Middle frontal gyrus (tissue), 1 donor: Measurements from ENCODE around the gene OSBPL8.
"Not testable (repeated sequence)": the region's sequence is repeated elsewhere in the genome, so short reads cannot be mapped to it uniquely, and the experiment has no call there.

Source experiments
- DNase-seq: peaks from one replicate; pipeline ENCODE4 v3.0.0-alpha.2; 2015; ENCODE audit warnings: low spot score; ENCODE audit errors: extremely low spot score

Gene OSBPL8

DNA sequence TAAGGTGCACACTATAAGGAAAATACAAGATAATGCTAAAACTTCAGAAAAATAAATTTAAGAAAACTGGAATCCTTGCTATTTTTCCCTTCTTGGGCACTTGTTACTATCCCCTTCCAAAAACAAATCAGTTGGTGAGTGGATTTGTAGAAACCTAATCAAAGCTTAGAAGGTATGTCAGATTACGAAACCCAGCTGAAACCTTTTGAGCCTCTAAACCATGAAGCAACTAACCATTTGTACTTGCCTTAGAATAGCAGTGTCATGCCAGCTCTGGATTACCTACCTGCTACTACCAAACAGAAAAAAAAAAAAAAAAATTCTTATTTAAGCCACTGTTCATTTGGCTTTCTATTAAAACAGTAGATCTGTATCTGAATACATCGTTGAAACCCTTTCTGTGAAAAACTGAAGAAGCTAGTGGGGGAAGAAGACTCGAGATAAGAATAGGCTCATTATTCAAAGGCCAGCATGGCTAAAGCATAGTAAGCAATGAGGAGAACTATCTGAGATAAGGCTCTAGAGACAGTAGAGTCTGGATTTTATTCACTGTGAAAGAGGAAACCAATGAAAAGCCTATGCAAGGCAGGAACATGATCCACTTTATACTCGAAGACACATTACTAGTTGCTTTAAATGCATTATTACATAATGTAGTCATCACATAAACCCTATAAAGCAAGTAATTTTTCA is 30.2 kb downstream of the OSBPL8 start:
- DNase-seq = no peak

DNA sequence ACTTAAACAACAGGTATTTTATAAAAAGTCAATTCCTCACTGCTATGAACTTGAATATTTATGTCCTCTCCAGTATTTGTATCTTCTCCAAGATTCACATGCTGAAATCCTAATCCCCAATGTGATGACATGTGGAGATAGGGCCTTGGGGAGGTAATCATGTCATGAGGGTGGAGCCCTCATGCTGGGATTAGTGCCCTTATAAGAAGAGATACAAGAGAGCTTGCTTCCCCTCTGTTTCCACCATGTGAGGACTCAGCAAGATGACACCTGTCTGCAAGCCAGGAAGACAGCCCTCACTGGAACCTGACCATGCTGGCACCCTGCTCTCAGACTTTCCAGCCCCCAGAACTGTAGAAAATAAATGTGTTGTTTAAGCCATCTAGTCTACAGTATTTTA is 36.2 kb downstream of the OSBPL8 start:
- no peak for DNase-seq

DNA sequence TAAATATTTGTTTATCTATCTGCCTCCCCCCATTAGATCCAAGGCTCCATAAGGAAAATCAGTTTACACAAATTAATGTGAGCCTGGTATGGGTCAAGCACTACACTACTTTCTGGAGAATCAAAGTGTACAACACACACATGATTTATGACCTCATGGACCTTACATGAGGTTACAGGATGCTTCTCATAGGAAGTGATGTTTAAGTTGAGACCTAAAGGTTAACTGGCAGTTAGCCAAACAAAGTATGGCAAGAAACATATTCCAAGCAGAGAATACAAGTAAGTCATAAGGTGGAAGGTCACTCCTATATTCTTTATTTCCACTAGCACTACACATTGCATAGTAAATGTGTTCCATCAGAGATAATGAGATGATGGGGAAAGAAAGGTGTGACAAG is 39.2 kb downstream of the OSBPL8 start:
- DNase-seq = no peak

DNA sequence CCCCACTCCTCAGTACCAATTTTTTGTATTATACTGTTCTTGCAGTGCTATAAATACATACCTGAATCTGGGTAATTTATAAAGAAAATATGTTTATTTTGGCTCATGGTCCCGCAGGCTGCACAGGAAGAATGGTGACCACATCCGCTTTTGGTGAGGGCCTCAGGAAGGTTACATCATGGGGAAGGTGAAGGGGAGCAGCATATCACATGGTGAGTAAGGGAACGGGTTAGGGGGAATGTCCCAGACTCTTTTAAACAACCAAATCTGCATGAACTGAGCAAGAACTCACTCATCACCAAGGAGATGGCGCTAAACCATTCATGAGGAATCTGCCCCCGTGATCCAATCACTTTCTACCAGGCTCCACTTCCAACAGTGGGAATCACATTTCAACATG is 40.0 kb downstream of the OSBPL8 start:
- DNase-seq = no peak

DNA sequence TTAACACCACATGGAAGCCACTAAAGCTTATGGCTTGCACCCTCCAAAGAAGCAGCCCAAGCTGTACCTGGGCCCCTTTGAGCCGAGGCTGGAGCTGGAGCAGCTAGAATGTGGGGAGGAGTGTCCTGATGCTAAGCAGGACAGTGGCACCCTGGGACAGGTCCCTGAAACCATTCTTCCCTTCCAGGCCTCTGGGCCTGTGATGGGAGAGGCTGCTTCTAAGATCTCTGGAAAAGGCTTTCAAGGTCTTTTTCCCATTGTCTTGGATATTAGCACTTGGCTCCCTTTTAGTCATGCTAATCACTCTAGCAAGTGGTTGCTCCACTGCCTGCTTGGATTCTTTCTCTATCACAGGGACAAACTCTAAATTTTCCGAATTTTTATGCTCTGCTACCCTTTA is 40.9 kb downstream of the OSBPL8 start:
- no peak for DNase-seq

DNA sequence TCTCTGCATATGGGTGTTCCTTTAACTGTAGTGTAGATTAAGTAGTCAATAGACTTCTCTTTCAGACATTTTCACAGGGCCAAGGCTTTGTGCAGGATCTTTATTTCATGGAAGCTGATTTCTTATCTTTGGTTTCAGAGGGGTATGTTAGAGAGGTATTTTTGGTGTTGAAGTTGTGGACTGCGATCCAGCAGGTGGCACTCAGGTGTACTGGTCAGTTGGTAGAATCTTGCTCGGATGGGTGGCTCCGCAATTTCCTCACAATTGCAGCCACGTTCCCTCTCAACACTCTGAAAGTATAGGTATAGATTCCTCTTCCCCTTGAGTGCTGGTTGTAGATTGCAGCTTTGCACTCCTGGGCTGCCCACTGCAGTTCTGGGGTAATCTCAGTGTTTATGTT is 44.3 kb downstream of the OSBPL8 start:
- DNase-seq = no peak

DNA sequence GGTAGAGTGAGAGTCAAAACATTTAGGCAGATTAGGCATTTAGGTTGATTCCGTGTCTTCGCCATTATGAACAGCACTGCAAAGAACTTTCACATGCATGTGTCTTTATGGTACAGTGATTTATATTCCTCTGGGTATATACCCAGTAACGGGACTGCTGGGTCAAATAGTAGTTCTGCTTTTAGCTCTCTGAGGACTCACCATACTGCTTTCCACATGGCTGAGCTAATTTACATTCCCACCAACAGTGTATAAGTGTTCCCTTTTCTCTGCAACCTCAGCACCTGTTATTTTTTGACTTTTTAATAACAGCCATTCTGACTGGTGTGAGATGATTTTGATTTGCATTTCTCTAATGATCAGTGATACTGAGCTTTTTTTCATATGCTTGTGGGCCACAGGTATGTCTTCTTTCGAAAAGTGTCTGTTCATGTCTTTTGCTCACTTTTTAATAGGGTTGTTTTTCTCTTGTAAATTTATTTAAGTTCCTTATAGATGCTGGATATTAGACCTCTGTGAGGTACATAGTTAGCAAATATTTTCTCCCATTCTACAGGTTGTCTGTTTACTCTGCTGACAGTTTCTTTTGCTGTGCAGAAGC is 48.4 kb downstream of the OSBPL8 start:
- not testable (repeated sequence) for DNase-seq

DNA sequence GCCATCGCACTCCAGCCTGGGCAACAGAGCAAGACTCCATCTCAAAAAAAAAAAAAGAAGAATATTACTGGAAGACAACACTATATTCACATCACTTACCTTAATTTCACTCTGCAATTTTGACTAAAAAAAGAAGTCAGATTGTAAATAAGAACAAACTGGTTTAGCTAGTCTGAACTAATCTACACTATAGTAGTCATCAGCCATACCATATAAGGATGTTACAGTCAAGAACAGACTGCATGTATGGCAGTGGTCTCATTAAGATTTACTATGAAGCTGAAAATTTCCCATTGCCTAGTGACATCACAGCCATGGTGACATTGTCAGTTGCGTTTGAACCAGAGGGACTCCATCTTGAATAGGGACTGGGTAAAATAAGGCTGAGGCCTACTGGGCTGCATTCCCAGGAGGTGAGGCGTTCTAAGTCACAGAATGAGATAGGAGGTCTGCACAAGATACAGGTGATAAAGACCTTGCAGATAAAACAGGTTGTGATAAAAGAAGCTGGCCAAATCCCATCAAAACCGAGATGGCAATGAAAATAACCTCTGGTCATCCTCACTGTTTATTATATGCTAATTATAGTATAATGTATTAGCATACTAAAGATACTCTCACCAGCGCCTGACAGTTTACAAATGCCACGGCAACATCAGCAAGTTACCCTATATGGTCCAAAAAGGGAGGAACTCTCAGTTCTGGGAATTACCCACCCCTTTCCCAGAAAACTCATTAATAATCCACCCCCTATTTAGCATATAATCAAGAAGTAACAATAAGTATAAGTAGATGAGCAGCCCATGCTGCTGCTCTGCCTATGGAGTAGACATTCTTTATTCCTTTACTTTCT is 51.2 kb downstream of the OSBPL8 start:
- no peak for DNase-seq

DNA sequence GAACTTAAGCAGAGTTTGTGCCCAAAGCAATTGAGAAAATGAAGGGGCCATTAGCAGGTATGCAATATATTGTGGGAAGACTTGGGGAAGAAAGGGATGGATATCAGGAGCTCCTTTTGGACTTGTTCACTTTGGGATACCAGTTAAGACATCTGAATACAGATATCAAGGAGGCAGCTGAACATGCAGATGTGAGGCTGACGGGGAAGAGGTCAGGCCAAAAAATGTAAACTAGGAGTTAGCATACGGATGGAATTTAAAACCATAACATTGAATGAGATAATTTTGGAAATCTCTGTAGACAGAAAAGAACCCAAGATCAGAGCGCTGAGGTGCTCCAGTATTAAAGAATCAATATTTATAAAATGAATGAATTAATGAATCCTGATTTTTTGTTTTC is 53.4 kb downstream of the OSBPL8 start:
- no peak for DNase-seq

DNA sequence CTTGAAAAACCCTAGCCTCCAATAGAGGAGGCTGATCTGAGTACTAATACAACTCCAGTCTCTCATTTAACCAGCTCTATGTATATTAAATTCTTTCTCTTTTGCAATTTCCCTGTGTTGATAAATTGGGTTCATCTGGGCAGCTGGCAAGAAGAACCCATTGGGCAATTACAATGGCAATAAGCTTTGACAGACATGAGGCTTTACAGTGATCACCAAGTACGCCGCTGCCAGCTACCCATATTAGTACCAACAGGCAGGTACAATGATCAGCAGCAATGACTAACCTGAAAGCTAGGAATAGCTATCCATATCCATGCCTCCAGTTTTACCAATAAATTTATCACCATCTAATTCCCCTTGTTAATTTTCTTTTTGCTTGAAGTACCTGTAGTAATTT is 54.5 kb downstream of the OSBPL8 start:
- DNase-seq = no peak

DNA sequence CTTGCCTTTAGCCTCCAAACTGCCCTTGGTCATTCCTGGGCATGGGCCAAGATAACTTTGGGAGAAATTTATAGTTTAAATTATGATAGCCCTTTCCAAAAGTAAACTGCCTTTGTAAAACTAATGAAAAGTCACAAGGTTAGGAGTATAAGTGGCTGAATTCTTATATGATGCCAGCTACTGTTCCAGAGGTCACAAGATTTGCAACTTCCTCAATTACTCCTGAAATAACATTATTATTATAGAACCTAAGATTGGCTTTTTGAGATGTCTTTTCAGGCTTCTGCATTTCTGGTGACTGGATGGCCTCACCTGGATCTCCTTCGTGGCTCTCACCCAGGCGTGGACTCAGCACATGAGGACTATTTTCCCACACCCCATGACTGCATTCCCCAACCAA is 55.0 kb downstream of the OSBPL8 start:
- DNase-seq = no peak

DNA sequence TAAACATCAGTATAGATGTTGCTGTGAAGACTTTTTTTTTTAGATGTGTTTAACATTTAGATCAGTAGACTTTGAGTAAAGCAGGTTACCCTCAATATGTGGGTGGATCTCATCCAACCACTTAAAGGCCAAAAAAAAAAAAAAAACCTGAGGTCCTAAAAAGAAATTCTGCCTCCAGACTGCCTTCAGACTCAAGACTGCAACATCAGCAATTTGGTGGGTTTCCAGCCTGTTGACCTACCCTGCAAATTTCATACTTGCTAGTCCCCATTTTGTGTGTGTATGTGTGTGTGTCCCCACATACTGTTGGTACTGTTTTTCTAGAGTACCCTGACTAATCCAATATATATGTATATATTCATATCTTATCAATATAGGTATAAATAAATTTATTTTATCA is 55.6 kb downstream of the OSBPL8 start:
- no peak for DNase-seq

DNA sequence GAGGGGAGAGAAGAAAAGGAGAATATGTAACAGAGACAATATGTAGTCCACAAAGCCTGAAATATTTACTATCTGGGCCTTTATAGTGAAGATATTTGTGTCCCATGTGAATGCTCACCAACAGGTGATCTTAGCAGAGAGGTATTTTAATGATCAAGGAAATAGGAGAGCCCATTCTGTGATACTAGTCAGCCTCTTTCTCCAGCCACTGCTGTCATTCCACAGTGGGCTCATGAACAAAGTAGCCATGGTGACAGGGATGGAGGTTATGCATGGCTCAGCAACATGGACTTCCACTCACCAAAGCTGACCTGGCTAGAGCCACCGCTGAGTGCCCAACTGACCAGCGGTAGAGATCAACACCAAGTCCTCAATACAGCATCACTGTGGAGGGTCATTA is 58.2 kb downstream of the OSBPL8 start:
- no peak for DNase-seq

DNA sequence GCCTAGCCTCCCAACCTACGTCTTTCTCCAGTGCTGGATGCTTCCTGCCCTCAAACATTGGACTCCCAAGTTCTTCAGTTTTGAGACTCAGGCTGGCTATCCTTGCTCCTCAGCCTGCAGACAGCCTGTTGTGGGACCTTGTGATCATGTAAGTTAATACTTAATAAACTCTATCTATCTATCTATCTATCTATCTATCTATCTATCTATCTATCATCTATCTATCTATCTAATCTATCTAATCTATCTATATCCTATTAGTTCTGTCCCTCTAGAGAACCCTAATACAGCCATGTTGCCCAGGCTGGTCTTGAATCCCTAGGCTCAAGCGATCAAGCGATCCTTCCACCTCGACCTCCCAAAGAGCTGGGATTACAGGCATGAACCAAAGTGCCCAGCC is 60.4 kb downstream of the OSBPL8 start:
- DNase-seq = not testable (repeated sequence)

DNA sequence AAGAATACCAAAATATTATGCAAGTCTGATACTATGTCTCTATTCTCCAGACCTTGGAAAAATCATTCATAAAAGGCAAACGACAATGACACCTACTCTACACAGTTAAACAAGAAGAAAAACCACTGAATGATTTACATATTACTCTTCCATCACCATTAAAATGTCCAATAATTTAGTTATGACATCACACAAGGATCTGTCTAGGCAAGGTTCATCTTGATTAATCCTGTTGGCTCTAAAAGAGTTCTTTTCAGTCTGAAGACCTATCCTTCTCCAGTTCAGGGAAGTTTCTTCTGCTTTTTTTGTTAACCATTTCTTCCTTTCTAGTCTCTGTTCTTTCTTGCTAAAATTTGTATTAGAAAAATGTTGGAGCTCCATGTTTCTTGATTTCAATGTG is 64.0 kb downstream of the OSBPL8 start:
- no peak for DNase-seq

DNA sequence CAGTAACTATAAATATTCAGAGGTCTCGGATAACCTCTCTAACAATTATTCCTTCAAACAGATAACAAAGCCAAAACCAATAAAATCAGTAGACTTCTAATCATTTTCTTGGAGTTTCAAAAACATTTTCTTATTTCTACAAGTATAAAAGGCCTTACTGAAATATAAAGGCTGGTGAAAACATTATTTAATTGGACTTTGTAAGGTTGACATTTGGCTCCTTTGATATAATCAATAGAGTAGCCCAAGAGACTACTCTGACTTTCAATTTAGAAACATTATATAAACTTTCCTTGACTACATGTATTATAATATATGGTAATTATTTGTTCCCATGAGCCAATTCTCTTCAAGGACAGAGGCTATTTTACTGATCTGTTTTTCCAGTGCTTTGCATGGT is 68.3 kb downstream of the OSBPL8 start:
- DNase-seq = no peak

DNA sequence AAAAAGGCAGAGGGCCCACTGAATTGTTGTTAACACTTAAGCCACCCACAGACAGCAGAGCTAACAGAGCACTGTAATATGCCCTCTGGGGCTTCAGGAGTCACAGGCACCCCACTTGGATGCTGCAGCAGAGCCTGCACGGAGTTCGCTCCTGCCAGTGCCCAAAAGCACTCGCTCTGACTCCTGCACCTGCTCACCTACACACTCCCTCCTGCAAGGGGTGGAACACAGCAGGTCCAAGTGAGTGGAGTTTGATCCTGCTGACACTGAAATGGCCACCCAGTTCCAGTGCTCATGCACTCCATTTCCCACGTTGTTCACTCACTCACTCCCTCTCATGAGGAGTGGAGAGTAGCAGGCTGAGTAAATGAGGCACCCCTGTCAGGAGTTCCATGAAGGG is 68.8 kb downstream of the OSBPL8 start:
- no peak for DNase-seq

DNA sequence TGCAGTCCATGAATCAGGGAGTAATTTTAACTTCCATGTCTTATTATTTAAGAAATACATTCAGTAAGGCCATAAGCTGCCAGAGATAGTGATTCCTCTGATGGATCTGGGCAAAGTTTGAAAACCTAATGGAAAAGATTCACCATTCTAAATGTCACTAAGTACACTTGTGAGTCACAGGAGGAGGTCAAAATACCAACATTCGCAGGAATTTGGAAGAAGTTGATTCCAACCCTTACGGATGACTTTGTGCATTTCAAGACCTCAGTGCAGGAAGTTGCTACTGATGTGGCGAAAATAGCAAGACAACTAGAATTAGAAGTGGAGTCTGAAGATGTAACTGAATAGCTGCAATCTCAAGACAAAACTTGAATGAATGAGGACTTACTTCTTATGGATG is 69.8 kb downstream of the OSBPL8 start:
- no peak for DNase-seq

DNA sequence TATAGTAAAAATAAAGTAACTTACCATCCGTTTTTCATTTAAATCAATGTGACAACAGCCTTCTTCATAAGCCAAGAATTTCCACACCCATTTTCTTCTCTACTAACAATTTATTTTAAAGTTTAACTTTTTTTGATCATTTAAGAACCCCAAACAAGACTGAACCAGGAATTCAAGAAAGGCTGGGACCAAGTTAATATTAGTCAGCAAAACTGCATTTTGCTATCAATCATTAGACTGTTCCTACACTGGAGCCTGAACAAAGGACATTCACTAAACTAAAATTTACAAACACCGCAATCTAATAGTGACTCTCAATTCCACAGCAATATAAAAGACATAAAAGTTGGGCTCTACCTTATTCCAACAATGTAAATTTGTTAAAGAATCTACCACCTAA is 73.6 kb downstream of the OSBPL8 start:
- no peak for DNase-seq

DNA sequence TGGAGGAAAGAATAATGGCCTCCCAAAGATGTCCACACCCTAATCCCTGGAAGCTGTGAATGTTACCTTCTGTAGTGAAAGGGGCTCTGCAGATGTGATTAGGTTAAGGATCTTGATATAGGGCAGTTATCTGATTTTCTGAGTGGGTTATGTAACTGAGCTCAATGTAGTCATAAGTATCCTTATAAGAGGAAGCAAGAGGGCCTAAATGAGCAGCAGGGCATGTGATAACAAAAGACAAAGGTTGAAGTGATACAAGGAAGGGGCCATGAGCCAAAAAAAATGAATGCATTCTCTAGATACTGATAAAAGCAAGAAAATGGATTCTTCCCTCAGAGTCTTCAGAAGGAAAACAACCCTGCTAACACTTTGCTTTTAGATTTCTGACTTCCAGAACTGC is 78.8 kb downstream of the OSBPL8 start:
- DNase-seq = no peak

DNA sequence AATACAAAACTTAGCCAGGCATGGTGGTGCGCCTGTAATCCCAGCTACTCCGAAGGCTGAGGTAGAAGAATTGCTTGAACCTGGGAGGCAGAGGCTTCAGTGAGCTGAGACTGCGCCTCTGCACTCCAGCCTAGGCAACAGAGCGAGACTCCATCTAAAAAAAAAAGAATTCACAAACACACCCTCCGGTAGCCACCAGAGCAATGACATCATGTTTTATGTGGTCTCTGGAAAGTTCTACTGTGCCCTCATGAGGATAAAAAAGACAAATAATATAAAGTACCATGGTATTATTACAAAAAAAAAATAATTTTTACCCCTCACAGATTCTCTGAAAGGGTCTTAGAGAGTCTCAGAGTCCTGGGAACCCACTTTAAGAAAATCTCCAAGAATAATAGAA is 81.5 kb downstream of the OSBPL8 start:
- DNase-seq = no peak

DNA sequence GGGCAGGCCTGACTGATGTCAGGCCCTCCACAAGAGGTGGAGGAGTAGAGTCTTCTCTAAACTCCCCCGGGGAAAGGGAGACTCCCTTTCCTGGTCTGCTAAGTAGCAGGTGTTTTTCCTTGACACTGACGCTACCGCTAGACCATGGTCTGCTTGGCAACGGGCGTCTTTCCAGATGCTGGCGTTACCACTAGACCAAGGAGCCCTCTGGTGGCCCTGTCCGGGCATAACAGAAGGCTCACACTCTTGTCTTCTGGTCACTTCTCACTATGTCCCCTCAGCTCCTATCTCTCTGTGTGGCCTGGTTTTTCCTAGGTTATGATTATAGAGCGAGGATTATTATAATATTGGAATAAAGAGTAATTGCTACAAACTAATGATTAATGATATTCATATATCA is 86.7 kb downstream of the OSBPL8 start:
- not testable (repeated sequence) for DNase-seq

DNA sequence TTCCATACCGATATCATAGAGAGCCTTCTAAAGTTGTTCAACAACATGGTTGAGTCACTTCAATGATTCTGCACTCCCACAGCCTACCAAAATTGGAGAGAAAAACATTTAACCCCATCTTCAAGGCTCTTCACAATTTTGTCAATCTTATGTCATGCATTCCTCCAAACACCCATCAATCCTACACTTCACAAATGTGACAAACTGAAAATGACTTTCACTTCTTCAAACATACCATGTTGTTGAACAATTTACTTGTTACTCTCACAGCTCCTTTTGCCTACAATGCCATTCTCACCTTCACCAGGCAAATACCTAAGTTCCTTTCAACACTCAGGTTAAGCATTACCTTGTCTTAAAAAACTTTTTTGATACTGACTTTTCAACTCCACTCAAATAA is 88.0 kb downstream of the OSBPL8 start:
- DNase-seq = no peak
